HG03060 (cell line): ENCODE measurements around the gene GALNT2.

Experiments used
- ATAC-seq: cut with Tn5 transposase; IDR thresholded peaks from one replicate; pipeline ENCODE4 v1.9.1; 2021; ENCODE audit warnings: low read depth, moderate number of reproducible peaks; ENCODE audit not compliant: unreplicated experiment

Gene GALNT2

DNA sequence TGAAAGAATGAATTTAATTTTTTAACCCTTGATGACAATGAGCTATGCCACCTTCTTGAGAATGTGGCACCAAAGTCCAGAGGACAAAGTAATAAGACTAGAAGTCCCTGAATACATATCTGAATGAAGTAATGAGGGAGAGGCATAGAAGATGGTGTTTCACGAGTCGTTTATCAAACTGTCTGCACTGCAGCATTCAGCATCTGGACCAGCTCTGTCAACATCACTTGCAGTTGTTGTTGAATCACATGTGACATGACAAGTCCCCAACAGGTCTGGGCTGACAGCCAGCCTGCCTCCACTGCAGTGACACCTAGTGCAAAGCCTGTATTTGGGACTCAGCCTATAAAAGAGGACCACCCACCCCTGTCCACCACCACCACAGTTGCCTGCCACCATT lies 17.3 kb upstream of the GALNT2 start:
- ATAC-seq, result no peak

DNA sequence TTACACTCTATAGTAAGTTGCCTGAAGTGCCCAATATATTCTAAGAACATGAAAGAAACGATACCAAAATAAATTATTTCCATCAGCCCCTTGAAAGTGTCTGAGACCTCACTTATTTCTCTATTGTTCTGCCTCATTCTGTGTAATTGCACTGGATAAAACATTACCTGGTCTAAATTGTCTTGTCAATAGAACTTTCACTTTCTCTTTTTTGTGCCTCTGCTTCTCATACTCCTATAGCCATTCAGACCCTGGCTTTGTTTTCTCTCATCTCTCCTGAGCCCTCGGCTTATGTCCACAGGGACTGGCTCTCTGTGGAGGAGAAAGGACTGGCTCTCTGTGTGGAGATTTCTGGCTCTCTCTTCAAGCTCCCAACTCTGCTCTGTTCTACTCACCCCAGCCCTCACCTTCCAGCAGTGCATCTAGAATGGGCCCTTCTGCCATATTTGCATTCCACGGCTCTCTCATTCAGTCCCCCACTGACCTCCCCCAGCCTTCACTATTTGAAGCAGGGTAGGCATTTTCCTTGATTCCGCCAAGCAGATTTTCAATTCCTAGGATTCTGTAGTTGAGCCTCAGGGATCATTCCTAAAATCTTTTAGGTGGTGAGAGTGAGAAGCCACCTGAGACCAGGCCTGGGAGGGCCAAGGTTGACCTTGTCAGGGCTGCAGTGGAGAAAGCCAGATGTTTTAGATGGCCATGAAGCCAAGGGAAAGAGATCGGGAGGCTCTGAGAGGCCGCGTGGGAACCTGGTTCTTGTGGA lies 15.9 kb upstream of the GALNT2 start:
- no peak for ATAC-seq

DNA sequence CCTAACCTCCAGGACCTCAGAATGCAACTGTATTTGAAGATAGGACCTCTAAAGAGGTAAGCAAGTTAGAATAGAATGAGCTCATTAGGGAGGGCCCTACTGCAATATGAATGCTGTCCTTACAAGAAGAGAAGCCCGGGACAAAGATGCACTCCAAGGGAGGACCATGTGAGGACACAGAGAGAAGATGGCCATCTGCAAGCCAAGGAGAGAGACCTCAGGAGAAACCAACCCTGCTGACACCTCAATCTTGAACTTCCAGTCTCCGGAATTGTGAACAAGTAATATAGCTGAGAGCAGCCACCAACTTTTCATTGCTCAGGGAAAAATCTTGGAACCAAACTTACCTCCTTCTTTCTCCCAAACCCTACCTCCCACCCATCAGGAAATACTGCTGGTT lies 15.0 kb upstream of the GALNT2 start:
- no peak for ATAC-seq

DNA sequence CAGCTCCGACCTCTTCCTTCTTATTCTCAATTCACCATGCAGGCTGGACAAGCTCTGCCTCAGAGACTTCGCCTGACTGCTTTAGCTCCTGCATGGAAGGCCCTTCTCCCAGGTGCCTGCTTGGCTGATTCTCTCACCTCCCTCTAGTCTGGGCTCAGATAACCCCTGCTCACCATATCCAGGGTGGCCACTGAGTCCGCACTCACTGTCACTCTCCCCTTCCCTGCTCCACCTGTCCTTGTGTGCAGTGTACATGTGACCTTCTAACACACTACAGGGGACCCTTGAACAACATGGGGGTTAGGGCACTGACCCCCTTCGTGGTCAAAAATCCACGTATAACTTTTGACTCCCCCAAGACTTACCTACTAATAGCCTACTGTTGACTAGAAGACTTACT lies 14.4 kb upstream of the GALNT2 start:
- no peak for ATAC-seq

DNA sequence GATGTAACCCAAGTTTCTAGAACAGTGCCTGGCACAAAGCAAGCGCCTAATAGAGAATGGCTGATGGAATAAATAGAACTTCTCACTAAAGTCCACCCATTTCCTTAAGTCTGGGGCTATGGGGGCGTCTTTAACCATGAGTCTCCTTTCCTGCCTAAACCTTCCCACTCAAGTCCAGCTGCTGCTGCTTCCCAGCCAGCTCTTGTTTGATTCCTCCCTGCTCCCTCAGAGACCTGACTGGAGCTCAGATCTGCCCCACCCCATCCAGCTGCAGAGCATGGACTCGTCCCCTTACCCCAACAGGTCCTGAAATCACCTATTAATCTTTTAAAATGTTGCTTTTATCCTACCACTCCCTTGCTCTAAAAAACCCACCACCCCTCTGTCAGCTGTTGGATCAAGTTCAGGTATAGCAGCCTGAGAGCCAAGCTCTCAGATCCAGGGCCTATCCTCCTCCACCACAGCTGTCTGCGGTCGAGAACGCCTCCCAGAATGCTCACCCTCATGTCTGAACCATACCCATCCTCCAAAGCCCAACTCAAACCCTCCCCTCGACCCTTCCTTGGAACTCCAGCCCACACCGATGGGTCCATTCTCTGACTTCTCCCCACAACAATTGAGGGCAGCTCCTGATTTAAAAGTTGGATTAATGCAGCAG lies 12.8 kb upstream of the GALNT2 start:
- ATAC-seq, result no peak

DNA sequence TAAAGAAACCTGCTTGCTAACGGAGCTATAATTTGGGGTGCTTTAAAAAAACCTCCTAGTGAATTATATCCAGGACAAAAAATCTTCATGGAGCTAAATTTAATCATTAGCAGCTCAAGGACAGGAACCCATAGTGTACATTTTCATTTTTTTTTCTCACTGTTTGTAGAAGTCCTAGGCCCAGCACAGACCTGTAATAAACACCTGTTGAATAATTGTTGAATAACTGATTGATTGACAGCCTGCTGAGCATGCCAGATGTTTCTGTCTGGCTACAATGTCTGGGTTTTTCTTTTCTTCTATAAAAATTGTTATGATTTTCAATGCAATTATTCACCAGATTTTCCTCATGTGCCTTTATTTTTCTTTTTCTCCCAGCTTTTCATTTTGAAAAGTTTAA lies 10.9 kb upstream of the GALNT2 start:
- ATAC-seq, result no peak

DNA sequence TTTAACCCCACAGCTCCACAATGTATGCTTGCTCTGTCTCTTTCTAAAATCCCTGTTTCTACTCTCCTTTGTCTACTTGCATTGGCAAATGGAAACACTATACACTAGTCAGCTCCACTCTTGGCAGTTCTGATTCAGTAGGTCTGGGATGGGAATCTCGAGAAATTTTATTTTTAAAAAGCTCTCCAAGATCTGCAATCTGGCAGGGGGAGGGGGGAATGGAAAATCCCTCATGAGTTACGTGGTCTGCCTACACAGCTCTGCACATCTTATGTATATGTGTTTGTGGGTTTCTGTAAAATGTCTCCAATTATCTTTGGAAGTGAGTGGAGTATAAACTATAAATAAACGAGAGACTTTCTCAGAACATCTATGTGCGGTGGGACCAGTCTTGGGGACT lies 9.9 kb upstream of the GALNT2 start:
- no peak for ATAC-seq

DNA sequence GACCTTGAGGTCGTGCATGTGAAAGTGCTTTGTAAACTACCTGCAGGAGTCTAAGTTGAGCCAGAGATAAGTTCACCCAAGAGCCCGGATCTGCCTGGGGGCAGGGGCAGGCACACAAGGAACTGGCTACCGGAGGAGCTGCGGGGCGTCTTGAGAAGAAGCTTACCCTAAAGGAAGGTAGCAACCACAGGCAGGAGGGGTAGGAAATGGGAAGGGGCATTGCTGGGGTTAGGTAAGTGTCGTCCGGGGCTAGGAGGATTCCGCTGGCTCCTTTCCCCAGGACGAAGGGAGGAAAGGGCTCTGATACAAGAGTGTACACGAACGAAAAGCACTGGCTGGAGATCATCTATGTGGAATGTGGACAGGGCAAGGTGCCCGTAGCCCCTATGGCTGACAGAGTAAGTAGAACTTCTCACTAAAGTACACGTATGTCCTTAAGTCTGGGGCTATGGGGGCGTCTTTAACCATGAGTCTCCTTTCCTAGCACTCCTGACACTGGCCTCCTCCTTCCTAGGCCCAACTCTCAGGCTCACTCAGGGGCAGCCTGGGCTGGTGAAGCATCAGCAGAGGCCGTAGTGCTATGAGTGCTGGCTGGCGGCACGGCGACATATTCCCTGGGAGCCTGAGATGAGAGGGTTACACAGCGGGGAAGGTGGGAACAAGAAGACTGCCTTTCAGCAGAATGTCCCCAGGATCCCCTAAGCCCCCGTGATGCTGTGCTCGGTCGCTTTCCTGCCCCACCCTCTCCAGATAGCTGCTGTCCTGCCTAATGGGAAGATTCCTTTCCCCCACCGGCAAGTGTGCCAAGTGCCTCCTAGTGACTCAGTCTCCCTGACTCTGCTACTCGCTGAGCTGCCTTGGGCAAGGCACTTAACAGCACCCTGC lies 9.1 kb upstream of the GALNT2 start:
- no peak for ATAC-seq

DNA sequence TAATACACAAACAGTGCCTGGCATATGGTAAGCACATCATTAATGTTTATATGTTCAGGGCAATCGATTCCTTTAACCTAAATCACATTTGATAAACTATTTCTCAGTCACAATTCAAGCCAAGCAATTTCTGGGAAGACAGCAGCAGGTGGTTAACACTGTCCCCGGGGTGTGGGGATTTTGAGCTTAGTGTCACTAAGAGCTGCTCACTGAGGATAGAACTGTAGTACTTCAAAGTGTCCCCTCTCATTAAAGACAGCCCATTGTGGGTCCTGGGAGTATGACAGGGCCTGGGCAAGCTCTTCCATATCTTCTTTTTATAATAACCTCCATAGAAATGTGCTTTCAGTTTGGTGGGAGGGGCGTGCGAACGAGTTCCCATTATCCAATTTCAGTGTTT lies 8.4 kb upstream of the GALNT2 start:
- ATAC-seq, result no peak

DNA sequence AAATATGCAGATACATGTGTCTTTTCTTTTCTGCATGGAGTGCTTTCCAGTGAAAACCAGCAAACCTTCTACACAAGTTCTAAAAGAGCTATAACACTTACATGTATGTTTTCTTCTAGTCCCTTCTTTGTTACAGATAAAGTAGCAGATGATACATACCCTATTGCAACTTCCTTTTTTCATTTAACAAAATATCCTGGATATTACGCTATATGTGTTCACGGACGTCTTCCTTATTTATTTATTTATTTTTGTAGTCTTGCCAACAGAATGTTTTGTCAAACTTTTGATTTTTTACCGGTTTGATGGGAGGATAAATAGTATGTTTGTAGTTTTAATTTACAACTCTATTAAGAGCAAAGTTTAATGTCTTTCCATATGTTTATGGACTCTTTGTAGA lies 5.2 kb upstream of the GALNT2 start:
- ATAC-seq, result no peak

DNA sequence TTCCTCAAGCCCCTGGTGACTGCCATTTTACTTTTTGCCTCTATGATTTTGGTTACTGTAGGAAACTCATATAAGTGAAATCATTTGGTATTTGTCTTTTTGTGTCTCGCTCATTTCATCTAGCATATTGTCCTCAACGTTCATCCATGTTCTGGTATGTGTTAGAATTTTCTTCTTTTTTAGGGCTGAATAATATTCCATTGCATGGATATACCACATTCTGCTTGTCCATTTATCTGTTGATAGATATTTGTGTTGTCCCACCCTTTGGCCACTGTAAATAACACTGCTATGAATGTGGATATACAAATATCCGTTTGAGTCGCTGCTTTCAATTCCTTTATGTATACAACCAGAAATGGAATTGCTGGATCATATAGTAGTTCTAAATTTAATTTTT lies 4.5 kb upstream of the GALNT2 start:
- ATAC-seq, result no peak

DNA sequence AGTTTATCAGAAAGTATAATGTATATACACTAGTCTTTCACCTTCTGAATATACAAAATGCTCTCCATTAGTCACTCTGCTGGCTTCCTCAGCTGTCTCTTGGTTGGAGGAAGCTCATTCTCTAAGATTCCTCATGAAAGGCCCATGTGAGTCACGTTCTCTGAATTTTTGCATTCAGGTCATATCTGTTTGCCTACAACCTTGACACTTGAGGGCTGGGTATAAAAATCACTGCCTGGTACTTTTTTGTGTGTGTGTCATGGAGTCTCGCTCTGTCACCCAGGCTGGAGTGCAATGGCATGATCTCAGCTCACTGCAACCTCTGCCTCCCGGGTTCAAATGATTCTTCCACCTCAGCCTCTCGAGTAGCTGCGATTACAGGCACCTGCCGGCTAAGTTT lies 2.8 kb upstream of the GALNT2 start:
- ATAC-seq, result no peak

DNA sequence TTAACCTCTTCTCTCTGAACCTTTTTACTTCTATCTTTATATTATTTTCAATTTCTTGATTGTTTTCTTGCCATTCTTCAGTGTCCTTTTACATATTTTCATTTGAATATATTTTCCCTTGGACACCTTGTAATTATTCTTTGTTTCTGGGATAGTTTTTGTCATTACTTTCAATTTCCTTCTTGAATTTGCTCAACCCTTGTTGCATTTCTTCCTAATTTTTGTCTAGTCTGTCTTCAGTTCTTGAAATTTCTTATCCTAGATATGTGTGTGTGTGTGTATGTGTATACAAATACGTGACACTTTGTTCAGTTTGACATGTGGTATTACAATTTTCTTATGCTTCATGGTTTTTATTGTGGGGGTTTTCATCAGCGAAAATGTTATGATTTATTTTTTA lies 1.9 kb upstream of the GALNT2 start:
- no peak for ATAC-seq

DNA sequence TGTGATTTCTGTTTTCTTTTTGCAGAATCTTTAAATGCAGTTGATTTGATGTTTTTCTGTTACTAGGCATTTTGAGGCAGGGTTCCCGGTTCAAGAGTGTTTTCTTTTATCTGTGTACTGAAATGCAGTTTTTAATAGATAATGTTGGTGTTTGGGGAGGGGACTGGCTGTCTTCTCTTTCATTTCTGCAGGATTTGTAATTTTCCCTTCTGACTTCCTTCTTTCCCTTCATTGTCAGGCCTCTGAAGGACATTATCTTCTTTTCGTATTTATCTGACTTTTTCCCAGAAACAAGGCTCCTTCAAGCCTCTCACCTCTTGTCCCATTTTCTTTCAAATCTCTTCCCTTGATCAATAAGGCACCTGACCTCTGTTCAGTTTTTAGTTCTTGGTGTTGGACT lies 1.5 kb upstream of the GALNT2 start:
- ATAC-seq, result no peak

DNA sequence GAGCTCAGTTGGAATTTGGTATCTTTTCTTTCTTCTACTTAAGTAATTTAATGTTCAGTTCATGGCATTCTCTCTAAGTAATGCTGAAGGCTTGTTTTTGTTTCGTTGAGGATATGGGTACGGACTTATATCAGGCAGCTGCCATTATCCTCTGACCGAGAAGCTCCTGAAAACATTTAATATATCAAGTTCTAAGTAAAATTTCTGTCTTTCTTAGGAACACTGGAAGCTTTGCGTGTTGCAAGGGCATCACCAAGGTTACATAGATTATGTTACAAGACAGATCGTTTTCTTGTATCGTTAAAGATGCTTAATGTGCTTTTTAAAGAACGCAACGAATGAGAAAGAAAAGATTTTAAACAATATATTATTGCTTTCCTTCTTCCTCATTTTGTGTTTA lies 1.0 kb upstream of the GALNT2 start:
- no peak for ATAC-seq

DNA sequence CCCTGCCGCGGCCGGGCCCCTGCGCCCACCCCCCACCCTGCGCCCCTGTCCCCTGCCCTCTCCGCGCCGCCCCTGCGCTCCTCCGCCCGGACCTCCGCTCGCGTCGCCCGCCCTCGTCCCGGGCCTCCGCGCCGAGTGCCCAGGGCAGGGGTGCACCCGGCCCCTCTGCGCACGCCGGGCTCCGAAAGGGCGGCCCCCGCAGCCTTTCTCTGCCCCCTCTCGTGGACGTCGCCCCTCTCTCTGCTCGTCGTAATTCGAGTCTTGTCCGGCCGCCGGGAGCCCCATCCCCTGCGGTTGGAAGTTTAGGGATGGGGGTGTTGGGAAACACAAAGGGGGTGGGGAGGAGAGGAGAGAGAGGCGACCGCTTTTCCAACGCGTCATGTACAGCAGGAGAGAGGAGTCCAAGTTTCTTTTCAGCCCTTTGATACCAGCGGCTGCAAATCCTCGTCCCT lies 407 bp downstream of the GALNT2 start:
- ATAC-seq, result no peak

DNA sequence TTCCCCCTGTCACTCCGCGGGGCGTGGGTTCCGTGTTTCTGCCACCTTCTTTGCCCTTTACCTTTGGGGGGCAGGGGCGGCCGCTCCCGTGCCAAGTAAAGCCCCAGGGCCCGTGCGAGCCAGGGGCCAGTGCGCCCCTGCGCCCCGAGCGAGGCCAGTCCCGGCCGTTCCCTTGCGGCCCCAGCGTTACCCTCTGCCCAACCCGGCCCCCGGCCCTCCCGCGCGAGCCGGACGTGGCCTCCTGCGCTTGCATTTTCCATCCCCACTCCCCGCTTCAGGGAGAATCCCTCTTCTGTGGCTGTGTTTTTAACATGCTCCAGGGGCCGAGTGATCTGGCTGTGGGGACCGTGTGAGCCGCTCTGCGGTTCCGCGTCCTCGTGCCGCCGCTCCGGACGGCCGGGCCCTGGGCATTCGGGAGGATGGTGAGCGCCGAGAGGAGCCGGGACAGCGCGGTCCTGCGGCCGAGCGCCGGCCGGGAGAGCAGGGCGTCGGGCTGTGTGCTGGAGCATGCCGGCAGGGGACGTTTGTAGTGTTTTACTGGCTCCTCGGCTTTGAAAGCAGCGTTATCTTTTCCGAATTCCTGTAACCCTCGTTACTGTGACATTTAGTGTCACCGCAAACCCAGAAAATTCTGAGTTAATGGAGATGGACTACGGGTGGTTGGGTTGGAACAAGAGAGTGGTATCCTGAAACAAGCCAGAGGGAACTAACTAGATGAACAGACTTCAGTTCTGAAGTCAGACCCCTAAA lies 1.0 kb downstream of the GALNT2 start:
- no peak for ATAC-seq

DNA sequence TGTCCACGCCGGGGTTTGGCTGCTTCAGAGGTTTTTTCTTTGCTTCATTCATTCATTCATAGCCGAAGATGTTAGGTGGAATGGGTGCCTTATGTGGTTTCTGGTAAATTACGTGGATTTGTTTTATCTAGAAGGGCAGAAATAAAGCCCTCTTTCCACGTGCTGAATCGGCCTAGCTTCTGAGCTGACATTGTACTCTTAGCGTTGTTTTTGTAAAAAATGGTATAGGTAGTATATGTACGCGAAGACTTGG lies 1.5 kb downstream of the GALNT2 start:
- no peak for ATAC-seq

DNA sequence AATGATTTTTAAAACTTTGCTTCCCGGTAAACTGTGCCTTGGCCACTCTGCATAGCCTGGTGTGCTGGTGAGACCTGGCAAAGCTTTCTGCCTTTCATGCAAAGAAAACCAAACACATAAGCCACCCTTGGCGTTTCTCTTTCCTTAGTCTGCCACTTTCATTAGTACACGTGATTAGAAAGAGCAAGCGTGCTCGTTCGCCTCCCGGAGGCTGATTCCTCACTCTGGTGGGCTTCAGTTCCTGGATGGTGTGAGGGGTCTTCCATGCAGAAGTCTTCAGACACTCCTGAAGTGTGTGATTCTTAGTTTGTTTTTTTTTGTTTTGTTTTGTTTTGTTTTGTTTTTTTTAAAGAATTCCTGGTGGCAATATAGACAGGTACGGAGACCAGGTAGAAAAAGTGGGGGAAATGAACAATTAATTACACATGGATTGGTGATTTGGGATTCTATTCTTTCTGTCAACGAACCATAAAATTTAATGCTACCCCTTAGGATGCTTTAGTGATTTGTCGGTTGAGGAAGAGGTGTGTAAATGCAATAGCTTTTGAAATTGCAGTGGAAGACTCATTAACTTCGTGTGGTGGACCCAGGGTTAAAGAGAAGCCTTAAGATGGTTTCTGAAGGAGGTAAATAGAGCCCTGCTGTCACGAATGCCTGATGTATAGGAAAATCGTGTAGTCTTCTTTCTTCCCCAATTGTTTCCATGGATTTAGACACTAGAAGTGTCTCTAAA lies 2.1 kb downstream of the GALNT2 start:
- no peak for ATAC-seq

DNA sequence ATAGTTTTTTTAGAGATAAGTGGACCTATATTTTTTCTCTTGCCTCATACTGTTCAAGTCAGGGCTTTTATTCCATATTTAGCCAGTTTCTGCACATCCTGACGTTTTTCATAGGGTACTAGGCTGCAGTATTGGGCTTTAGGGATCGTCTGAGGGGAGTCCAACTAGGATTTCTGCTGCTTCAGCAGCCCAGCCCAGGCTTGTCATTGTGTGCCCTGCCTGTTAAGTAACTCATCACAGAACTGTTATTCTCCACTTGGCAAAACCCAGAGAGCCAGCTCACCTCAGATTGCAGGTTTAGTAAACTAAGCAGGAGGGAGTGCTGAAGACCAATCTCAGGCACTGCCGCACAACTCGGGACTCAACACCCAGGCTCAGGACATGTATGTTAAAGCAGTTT lies 2.8 kb downstream of the GALNT2 start:
- no peak for ATAC-seq
